Measurements from ENCODE around the gene KIAA0825.

The KIAA0825 gene

DNA sequence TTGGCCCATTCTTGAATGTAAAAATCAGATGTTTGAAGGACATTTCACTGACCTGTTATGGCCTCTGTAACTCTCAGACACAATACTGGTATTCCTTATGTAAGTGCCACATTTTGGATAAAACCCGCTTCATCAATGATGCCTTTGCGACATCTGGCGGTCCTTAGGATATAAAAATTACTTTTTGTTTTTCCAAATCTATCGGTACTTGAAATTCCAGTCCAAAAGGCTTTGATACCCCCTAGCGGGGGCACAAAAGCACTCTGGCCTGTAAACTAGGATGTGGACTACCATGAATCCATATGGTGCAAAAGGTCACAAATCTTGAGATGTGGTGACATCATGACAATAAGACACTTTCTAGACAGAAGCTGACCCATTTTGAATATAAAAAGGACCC lies 291.8 kb downstream of the KIAA0825 start:
- H4K20me1 ChIP-seq (ENCODE audit: insufficient read depth, low read length): no peaks in the 10 kb centered on the region
- no peak overlapping the region for H2AFZ ChIP-seq (ENCODE audit: low read length)
- H3K4me2 ChIP-seq (ENCODE audit: low read length): no peak overlapping the region
- no peaks in the 10 kb centered on the region for H3K4me1 ChIP-seq (ENCODE audit: insufficient read depth, low read length, severe bottlenecking)
- H3K36me3 ChIP-seq (ENCODE audit: insufficient read depth, low read length): no peaks in the 10 kb centered on the region
- no peak overlapping the region for H3K9ac ChIP-seq (ENCODE audit: low read length)
- no peak overlapping the region for H3K4me3 ChIP-seq (ENCODE audit: low read depth, low read length, poor library complexity, severe bottlenecking)
- no peaks in the 10 kb centered on the region for H3F3A ChIP-seq (ENCODE audit: insufficient read depth, low read length)
- TF ChIP-seq EZH2 (IDR thresholded peaks at IDR 0.05; ENCODE audit: borderline replicate concordance, low read length): no peak
- TF ChIP-seq, protein P1, sequence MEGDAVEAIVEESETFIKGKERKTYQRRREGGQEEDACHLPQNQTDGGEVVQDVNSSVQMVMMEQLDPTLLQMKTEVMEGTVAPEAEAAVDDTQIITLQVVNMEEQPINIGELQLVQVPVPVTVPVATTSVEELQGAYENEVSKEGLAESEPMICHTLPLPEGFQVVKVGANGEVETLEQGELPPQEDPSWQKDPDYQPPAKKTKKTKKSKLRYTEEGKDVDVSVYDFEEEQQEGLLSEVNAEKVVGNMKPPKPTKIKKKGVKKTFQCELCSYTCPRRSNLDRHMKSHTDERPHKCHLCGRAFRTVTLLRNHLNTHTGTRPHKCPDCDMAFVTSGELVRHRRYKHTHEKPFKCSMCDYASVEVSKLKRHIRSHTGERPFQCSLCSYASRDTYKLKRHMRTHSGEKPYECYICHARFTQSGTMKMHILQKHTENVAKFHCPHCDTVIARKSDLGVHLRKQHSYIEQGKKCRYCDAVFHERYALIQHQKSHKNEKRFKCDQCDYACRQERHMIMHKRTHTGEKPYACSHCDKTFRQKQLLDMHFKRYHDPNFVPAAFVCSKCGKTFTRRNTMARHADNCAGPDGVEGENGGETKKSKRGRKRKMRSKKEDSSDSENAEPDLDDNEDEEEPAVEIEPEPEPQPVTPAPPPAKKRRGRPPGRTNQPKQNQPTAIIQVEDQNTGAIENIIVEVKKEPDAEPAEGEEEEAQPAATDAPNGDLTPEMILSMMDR (IDR thresholded peaks at IDR 0.05; ENCODE audit: low read length): peak; percentile 18; the same call in 1 of the 2 replicates
- H3K79me2 ChIP-seq (ENCODE audit: insufficient read depth, low read length): no peaks in the 10 kb centered on the region
- no peaks in the 10 kb centered on the region for H3K9me2 ChIP-seq (ENCODE audit: low read depth, low read length)
- H3K9me3 ChIP-seq (ENCODE audit: low read length): no peaks in the 10 kb centered on the region
- no peaks in the 10 kb centered on the region for H3K27me3 ChIP-seq (ENCODE audit: insufficient read depth, low read length)
- H3K27ac ChIP-seq (ENCODE audit: low read depth, low read length, poor library complexity, severe bottlenecking): no peak overlapping the region

DNA sequence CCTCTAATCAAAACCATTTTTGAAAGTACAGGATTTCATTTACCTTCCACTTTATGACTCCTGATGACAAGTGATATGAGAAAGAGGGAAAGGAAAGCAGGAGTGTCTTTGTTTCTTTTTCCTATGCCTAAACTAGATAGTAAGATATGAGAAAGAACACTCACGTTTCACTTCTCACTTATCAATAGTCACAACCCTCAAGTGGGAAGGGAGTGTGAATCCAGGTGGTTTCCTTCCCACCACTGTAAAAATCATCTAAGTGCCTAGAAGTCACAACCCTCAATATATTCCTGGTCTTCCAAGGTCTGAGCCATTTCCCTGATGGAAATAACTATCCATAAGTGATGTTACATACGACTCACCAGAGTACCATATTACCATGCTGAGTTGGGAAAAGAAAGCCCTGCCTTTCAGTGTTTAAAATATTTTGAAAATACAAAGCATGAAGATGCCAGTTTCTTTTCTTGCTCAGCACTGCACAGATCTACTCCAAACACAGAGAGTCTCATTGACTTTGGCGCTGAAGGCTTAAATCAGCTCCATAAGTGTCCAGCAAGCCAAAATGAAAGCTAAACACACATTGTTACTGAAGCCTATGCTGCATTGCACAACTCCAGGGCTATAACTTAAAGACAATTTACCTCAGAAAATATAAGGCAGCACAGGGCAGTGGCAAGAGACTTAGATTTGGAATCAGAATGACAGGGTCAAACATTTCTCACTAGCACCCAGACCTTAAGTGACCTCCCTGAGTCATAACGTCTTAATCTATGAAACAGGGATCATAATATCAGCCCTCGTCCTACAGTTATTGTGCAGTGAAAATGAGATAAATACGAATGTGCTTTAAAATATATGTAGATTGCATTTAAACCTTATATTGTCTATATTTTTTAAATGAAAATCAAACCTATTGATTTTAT lies 301.2 kb downstream of the KIAA0825 start:
- H3K4me2 ChIP-seq (ENCODE audit: low read length): no peak overlapping the region
- no peaks in the 10 kb centered on the region for H3K79me2 ChIP-seq (ENCODE audit: insufficient read depth, low read length)
- no peaks in the 10 kb centered on the region for H3K9me3 ChIP-seq (ENCODE audit: low read length)
- TF ChIP-seq, protein P1 (IDR thresholded peaks at IDR 0.05; ENCODE audit: low read length): no peak
- TF ChIP-seq EZH2 (IDR thresholded peaks at IDR 0.05; ENCODE audit: borderline replicate concordance, low read length): no peak
- H3K27ac ChIP-seq (ENCODE audit: low read depth, low read length, poor library complexity, severe bottlenecking): no peak overlapping the region
- H3K4me1 ChIP-seq (ENCODE audit: insufficient read depth, low read length, severe bottlenecking): no peaks in the 10 kb centered on the region
- no peaks in the 10 kb centered on the region for H4K20me1 ChIP-seq (ENCODE audit: insufficient read depth, low read length)
- no peak overlapping the region for H3K9ac ChIP-seq (ENCODE audit: low read length)
- no peaks in the 10 kb centered on the region for H3F3A ChIP-seq (ENCODE audit: insufficient read depth, low read length)
- H3K4me3 ChIP-seq (ENCODE audit: low read depth, low read length, poor library complexity, severe bottlenecking): no peak overlapping the region
- H3K36me3 ChIP-seq (ENCODE audit: insufficient read depth, low read length): no peaks in the 10 kb centered on the region
- H3K27me3 ChIP-seq (ENCODE audit: insufficient read depth, low read length): no peaks in the 10 kb centered on the region
- no peaks in the 10 kb centered on the region for H3K9me2 ChIP-seq (ENCODE audit: low read depth, low read length)
- H2AFZ ChIP-seq (ENCODE audit: low read length): no peak overlapping the region

DNA sequence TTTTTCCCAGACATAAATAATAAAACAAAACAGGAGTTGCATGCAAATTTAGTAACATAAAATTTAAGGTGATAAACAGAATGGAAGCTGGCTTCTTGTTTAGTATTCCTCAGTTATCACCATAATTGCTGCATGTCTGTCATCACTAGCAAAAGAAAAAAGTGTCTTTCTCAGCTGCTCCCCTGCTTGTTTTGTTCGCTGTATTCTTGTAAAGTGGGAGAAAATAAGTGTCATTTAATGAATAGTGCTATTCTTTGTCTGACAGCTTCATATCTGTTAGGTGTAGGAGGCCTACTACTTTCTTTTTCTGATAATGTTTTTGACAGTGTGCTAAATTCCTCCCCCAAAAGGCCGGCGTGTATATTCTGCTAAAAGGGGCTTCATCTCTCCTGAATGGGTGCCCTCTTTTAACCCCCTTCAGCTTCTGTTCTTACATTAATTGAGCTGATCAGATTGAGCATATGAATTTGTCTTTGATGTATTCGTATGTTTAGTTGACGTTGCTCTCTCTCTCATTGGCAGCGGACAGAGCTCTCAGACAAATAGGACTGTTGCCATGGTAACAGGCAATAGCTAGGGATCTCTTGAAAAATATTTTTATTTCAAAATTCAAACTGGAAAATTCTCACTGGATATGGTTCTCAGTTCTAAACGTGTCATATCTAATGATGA lies 303.8 kb downstream of the KIAA0825 start:
- Histone ChIP-seq H3K9ac (ENCODE audit: low read length) (no peak overlapping the region), H3K9me3 (ENCODE audit: low read length) (no peaks in the 10 kb centered on the region), H3K27me3 (ENCODE audit: insufficient read depth, low read length) (no peaks in the 10 kb centered on the region), H3K4me2 (ENCODE audit: low read length) (no peak overlapping the region), H3K4me1 (ENCODE audit: insufficient read depth, low read length, severe bottlenecking) (no peaks in the 10 kb centered on the region), H3K27ac (ENCODE audit: low read depth, low read length, poor library complexity, severe bottlenecking) (no peak overlapping the region), H2AFZ (ENCODE audit: low read length) (no peak overlapping the region), H3K79me2 (ENCODE audit: insufficient read depth, low read length) (no peaks in the 10 kb centered on the region), H4K20me1 (ENCODE audit: insufficient read depth, low read length) (no peaks in the 10 kb centered on the region), H3F3A (ENCODE audit: insufficient read depth, low read length) (no peaks in the 10 kb centered on the region), H3K9me2 (ENCODE audit: low read depth, low read length) (no peaks in the 10 kb centered on the region), H3K4me3 (ENCODE audit: low read depth, low read length, poor library complexity, severe bottlenecking) (no peak overlapping the region), H3K36me3 (ENCODE audit: insufficient read depth, low read length) (no peaks in the 10 kb centered on the region)
- TF ChIP-seq EZH2 (IDR thresholded peaks at IDR 0.05; ENCODE audit: borderline replicate concordance, low read length): no peak
- TF ChIP-seq, protein P1 (IDR thresholded peaks at IDR 0.05; ENCODE audit: low read length): no peak
